ENCODE results near the gene COMMD1.

- TF ChIP-seq POLR2A (IDR thresholded peaks at IDR 0.05; ENCODE audit: low read length) (no peak), GATA1 (IDR thresholded peaks at IDR 0.05; ENCODE audit: low read depth, low read length) (no peak)
Observed at GRCh38 chr2:61993422-61994024, 88.0 kb downstream of the COMMD1 start.
